ENCODE results near the gene AAR2.

The AAR2 gene

GRCh38 chr20:36255445-36255844 is 19.2 kb downstream of the AAR2 start:
- no peak overlapping the region for H3K27ac ChIP-seq
- no peak for TF ChIP-seq CTCF (IDR thresholded peaks at IDR 0.05)
- TF ChIP-seq ZFX (IDR thresholded peaks at IDR 0.05; ENCODE audit: borderline replicate concordance): no peak

GRCh38 chr20:36259177-36260061 is 23.1 kb downstream of the AAR2 start:
- H3K27ac ChIP-seq: no peak overlapping the region
- TF ChIP-seq CTCF (IDR thresholded peaks at IDR 0.05): no peak
- no peak for TF ChIP-seq ZFX (IDR thresholded peaks at IDR 0.05; ENCODE audit: borderline replicate concordance)

GRCh38 chr20:36260316-36260715 is 24.0 kb downstream of the AAR2 start:
- TF ChIP-seq CTCF (IDR thresholded peaks at IDR 0.05): no peak
- no peak for TF ChIP-seq ZFX (IDR thresholded peaks at IDR 0.05; ENCODE audit: borderline replicate concordance)
- H3K27ac ChIP-seq: no peak overlapping the region

- no peak overlapping the region for H3K27ac ChIP-seq
- TF ChIP-seq CTCF (IDR thresholded peaks at IDR 0.05) (no peak), ZFX (IDR thresholded peaks at IDR 0.05; ENCODE audit: borderline replicate concordance) (no peak)
These were observed 25.3 kb downstream of the AAR2 start for GRCh38 chr20:36261389-36262105.

- no peak overlapping the region for H3K27ac ChIP-seq
- TF ChIP-seq ZFX (IDR thresholded peaks at IDR 0.05; ENCODE audit: borderline replicate concordance) (no peak), CTCF (IDR thresholded peaks at IDR 0.05) (no peak)
These were observed 26.2 kb downstream of the AAR2 start for GRCh38 chr20:36262440-36262839.

GRCh38 chr20:36264426-36265246 is 28.4 kb downstream of the AAR2 start:
- no peak overlapping the region for H3K27ac ChIP-seq
- no peak for TF ChIP-seq ZFX (IDR thresholded peaks at IDR 0.05; ENCODE audit: borderline replicate concordance)
- no peak for TF ChIP-seq CTCF (IDR thresholded peaks at IDR 0.05)
